Measurements from ENCODE around the gene GAS5. TPM values are rescaled to one million over a fixed set of nuclear protein-coding genes. Genes with fewer than 3 reads are reported as not detected.

The GAS5 gene
- polyA plus RNA-seq: 100 to 1,000 TPM in 2 of 3 donors, 10 to 100 TPM in 1; 88.2 to 158 (median 153) TPM

GRCh38 chr1:173867753-173868265 lies at the start of gene GAS5:
TSS of gene GAS5 (minus strand) at chr1:173867989.
- Mint-ChIP-seq H3K36me3 (peaks cover 22 to 46% (median 29%) of the 10 kb centered on the region in 3 donors), H3K27ac (peak within 1 kb of the TSS; percentile 89 to 100 (median 98)), H3K4me1 (peaks cover 67 to 84% of the 10 kb centered on the region in 2 donors), H3K9me3 (no peaks in the 10 kb centered on the region), H3K27me3 (ENCODE audit: low read depth in 3 of 3) (peaks cover 7 to 17% (median 8%) of the 10 kb centered on the region in 3 donors), H3K4me3 (peak within 1 kb of the TSS; percentile 94 to 99 (median 96))
- DNase-seq: peak; percentile 96 to 97 (median 96)

- Mint-ChIP-seq H3K27ac (peak within 1 kb of the TSS in 2 of 6 donors; percentile 20 to 36), H3K4me3 (no peak within 1 kb of the TSS), H3K4me1 (no peaks in the 10 kb centered on the region), H3K27me3 (ENCODE audit: low read depth in 3 of 3) (no peaks in the 10 kb centered on the region), H3K36me3 (peaks cover under 1 to 6% (median 4%) of the 10 kb centered on the region in 3 donors), H3K9me3 (no peaks in the 10 kb centered on the region)
- DNase-seq: no peak
Measured at GRCh38 chr1:173917149-173917548, 49.4 kb upstream of the GAS5 start, which contains the start of gene SERPINC1. TSS of gene SERPINC1 (minus strand) at chr1:173917327. CDS start at chr1:173917259, 68 bp downstream.

- H3K36me3 Mint-ChIP-seq: peaks cover 4 to 9% (median 5%) of the 10 kb centered on the region in 3 donors
- no peak overlapping the region for H3K27ac Mint-ChIP-seq
- H3K4me3 Mint-ChIP-seq: no peak overlapping the region
- no peaks in the 10 kb centered on the region for H3K4me1 Mint-ChIP-seq
- no peaks in the 10 kb centered on the region for H3K27me3 Mint-ChIP-seq (ENCODE audit: low read depth in 3 of 3)
- DNase-seq: no peak
- H3K9me3 Mint-ChIP-seq: no peaks in the 10 kb centered on the region
Measured at GRCh38 chr1:173916667-173917066, 48.9 kb upstream of the GAS5 start.

- Mint-ChIP-seq H3K4me3 (no peak overlapping the region), H3K27me3 (ENCODE audit: low read depth in 3 of 3) (no peaks in the 10 kb centered on the region), H3K36me3 (peaks cover 5 to 10% (median 9%) of the 10 kb centered on the region in 3 donors), H3K4me1 (no peaks in the 10 kb centered on the region), H3K9me3 (no peaks in the 10 kb centered on the region), H3K27ac (no peak overlapping the region)
- no peak for DNase-seq
Measured at GRCh38 chr1:173915596-173915995, 47.8 kb upstream of the GAS5 start.

- H3K27ac Mint-ChIP-seq: no peak overlapping the region
- peaks cover 11 to 17% (median 16%) of the 10 kb centered on the region in 3 donors for H3K36me3 Mint-ChIP-seq
- no peaks in the 10 kb centered on the region for H3K4me1 Mint-ChIP-seq
- no peaks in the 10 kb centered on the region for H3K9me3 Mint-ChIP-seq
- no peak overlapping the region for H3K4me3 Mint-ChIP-seq
- H3K27me3 Mint-ChIP-seq (ENCODE audit: low read depth in 3 of 3): no peaks in the 10 kb centered on the region
- DNase-seq: peak in 2 of 3 donors; percentile 2 to 14
Measured at GRCh38 chr1:173914366-173914871, 46.6 kb upstream of the GAS5 start.

- H3K27ac Mint-ChIP-seq: no peak overlapping the region
- peaks cover 11 to 21% (median 21%) of the 10 kb centered on the region in 3 donors for H3K36me3 Mint-ChIP-seq
- H3K9me3 Mint-ChIP-seq: no peaks in the 10 kb centered on the region
- H3K4me1 Mint-ChIP-seq: no peaks in the 10 kb centered on the region
- no peak overlapping the region for H3K4me3 Mint-ChIP-seq
- no peak for DNase-seq
- no peaks in the 10 kb centered on the region for H3K27me3 Mint-ChIP-seq (ENCODE audit: low read depth in 3 of 3)
Measured at GRCh38 chr1:173913111-173913510, 45.3 kb upstream of the GAS5 start.

GRCh38 chr1:173903827-173904531 lies 36.2 kb upstream of the GAS5 start:
- Mint-ChIP-seq H3K36me3 (peaks cover 5 to 19% (median 14%) of the 10 kb centered on the region in 3 donors), H3K27me3 (ENCODE audit: low read depth in 3 of 3) (no peaks in the 10 kb centered on the region), H3K9me3 (no peaks in the 10 kb centered on the region), H3K27ac (no peak overlapping the region), H3K4me1 (peaks cover 13 to 21% of the 10 kb centered on the region in 2 donors), H3K4me3 (no peak overlapping the region)
- DNase-seq: no peak

- DNase-seq: no peak
- no peak overlapping the region for H3K4me3 Mint-ChIP-seq
- H3K36me3 Mint-ChIP-seq: peaks cover 0 to 18% (median 8%) of the 10 kb centered on the region in 3 donors
- H3K4me1 Mint-ChIP-seq: peaks cover 17 to 25% of the 10 kb centered on the region in 2 donors
- peak overlapping the region in 1 of 6 donors; percentile 11 for H3K27ac Mint-ChIP-seq
- no peaks in the 10 kb centered on the region for H3K27me3 Mint-ChIP-seq (ENCODE audit: low read depth in 3 of 3)
- H3K9me3 Mint-ChIP-seq: no peaks in the 10 kb centered on the region
Measured at GRCh38 chr1:173900992-173901391, 33.2 kb upstream of the GAS5 start.

GRCh38 chr1:173900427-173900826 lies 32.6 kb upstream of the GAS5 start:
- Mint-ChIP-seq H3K27ac (peak overlapping the region in 4 of 6 donors; percentile 11 to 44 (median 32)), H3K36me3 (peaks cover 0 to 18% (median 8%) of the 10 kb centered on the region in 3 donors), H3K27me3 (ENCODE audit: low read depth in 3 of 3) (no peaks in the 10 kb centered on the region), H3K9me3 (no peaks in the 10 kb centered on the region), H3K4me3 (no peak overlapping the region), H3K4me1 (peaks cover 17 to 25% of the 10 kb centered on the region in 2 donors)
- DNase-seq: no peak

GRCh38 chr1:173894189-173894588 lies 26.4 kb upstream of the GAS5 start:
- peaks cover 4 to 41% of the 10 kb centered on the region in 2 donors for H3K4me1 Mint-ChIP-seq
- H3K4me3 Mint-ChIP-seq: no peak overlapping the region
- H3K27ac Mint-ChIP-seq: peak overlapping the region in 1 of 6 donors; percentile 50
- peaks cover 12 to 32% (median 23%) of the 10 kb centered on the region in 3 donors for H3K36me3 Mint-ChIP-seq
- H3K27me3 Mint-ChIP-seq (ENCODE audit: low read depth in 3 of 3): no peaks in the 10 kb centered on the region
- H3K9me3 Mint-ChIP-seq: no peaks in the 10 kb centered on the region
- no peak for DNase-seq

- no peak overlapping the region for H3K27ac Mint-ChIP-seq
- peaks cover 8 to 41% of the 10 kb centered on the region in 2 donors for H3K4me1 Mint-ChIP-seq
- no peaks in the 10 kb centered on the region for H3K27me3 Mint-ChIP-seq (ENCODE audit: low read depth in 3 of 3)
- no peaks in the 10 kb centered on the region for H3K9me3 Mint-ChIP-seq
- H3K36me3 Mint-ChIP-seq: peaks cover 12 to 29% (median 25%) of the 10 kb centered on the region in 3 donors
- DNase-seq: no peak
- H3K4me3 Mint-ChIP-seq: no peak overlapping the region
Measured at GRCh38 chr1:173893611-173894010, 25.8 kb upstream of the GAS5 start.

GRCh38 chr1:173889885-173890284 lies 22.1 kb upstream of the GAS5 start:
- Mint-ChIP-seq H3K27me3 (ENCODE audit: low read depth in 3 of 3) (no peaks in the 10 kb centered on the region), H3K36me3 (peaks cover 26 to 47% (median 43%) of the 10 kb centered on the region in 3 donors), H3K27ac (peak overlapping the region in 1 of 6 donors; percentile 19), H3K4me3 (no peak overlapping the region), H3K9me3 (no peaks in the 10 kb centered on the region), H3K4me1 (peaks cover 33 to 77% of the 10 kb centered on the region in 2 donors)
- DNase-seq: no peak

GRCh38 chr1:173888749-173889148 lies 21.0 kb upstream of the GAS5 start:
- no peak overlapping the region for H3K27ac Mint-ChIP-seq
- DNase-seq: no peak
- no peaks in the 10 kb centered on the region for H3K9me3 Mint-ChIP-seq
- H3K27me3 Mint-ChIP-seq (ENCODE audit: low read depth in 3 of 3): no peaks in the 10 kb centered on the region
- H3K4me1 Mint-ChIP-seq: peaks cover 33 to 66% of the 10 kb centered on the region in 2 donors
- H3K36me3 Mint-ChIP-seq: peaks cover 24 to 44% (median 39%) of the 10 kb centered on the region in 3 donors
- H3K4me3 Mint-ChIP-seq: no peak overlapping the region

GRCh38 chr1:173887627-173888026 lies 19.8 kb upstream of the GAS5 start:
- H3K36me3 Mint-ChIP-seq: peaks cover 19 to 44% (median 38%) of the 10 kb centered on the region in 3 donors

More at GRCh38 chr1:173887627-173888026, 19.8 kb upstream of the GAS5 start:
- Mint-ChIP-seq H3K27me3 (ENCODE audit: low read depth in 3 of 3) (no peaks in the 10 kb centered on the region), H3K9me3 (no peaks in the 10 kb centered on the region), H3K27ac (peak overlapping the region in 5 of 6 donors; percentile 49 to 95 (median 83)), H3K4me1 (peaks cover 33 to 66% of the 10 kb centered on the region in 2 donors), H3K4me3 (peak overlapping the region; percentile 41 to 78 (median 70))
- DNase-seq: no peak
